Measurements from ENCODE around the gene ADAM11. TPM values are rescaled to one million over a fixed set of nuclear protein-coding genes. Genes with fewer than 3 reads are reported as not detected.

ADAM11 gene
- total RNA-seq, 1 donor from 2014 or later: 0.20 TPM

GRCh38 chr17:44757918-44758413 is 822 bp upstream of the ADAM11 start:
- no peak for DNase-seq (ENCODE audit: low read depth)

- no peak for DNase-seq (ENCODE audit: low read depth)
These were observed 513 bp downstream of the ADAM11 start for GRCh38 chr17:44759086-44759915.

- no peak for DNase-seq (ENCODE audit: low read depth)
These were observed 1.1 kb downstream of the ADAM11 start for GRCh38 chr17:44759916-44760243.

- DNase-seq (ENCODE audit: low read depth): no peak
These were observed 1.9 kb downstream of the ADAM11 start for GRCh38 chr17:44760474-44761308.

GRCh38 chr17:44761932-44762810 is 3.4 kb downstream of the ADAM11 start:
- DNase-seq (ENCODE audit: low read depth): no peak

- no peak for DNase-seq (ENCODE audit: low read depth)
These were observed 4.4 kb downstream of the ADAM11 start for GRCh38 chr17:44763170-44763569.

- DNase-seq (ENCODE audit: low read depth): no peak
These were observed 7.2 kb downstream of the ADAM11 start for GRCh38 chr17:44765965-44766364.

- DNase-seq (ENCODE audit: low read depth): no peak
These were observed 7.7 kb downstream of the ADAM11 start for GRCh38 chr17:44766409-44767038.

- DNase-seq (ENCODE audit: low read depth): no peak
These were observed 8.7 kb downstream of the ADAM11 start for GRCh38 chr17:44767493-44767892.

- no peak for DNase-seq (ENCODE audit: low read depth)
These were observed 9.8 kb downstream of the ADAM11 start for GRCh38 chr17:44768505-44769142.

- no peak for DNase-seq (ENCODE audit: low read depth)
These were observed 10.4 kb downstream of the ADAM11 start for GRCh38 chr17:44769230-44769629.

GRCh38 chr17:44769647-44770084 is 10.9 kb downstream of the ADAM11 start:
- no peak for DNase-seq (ENCODE audit: low read depth)

- no peak for DNase-seq (ENCODE audit: low read depth)
These were observed 11.6 kb downstream of the ADAM11 start for GRCh38 chr17:44770166-44770925.

- DNase-seq (ENCODE audit: low read depth): no peak
These were observed 13.7 kb downstream of the ADAM11 start for GRCh38 chr17:44772308-44773045.

GRCh38 chr17:44773140-44773539 is 14.4 kb downstream of the ADAM11 start:
- no peak for DNase-seq (ENCODE audit: low read depth)

- peak; percentile 38 for DNase-seq (ENCODE audit: low read depth)
These were observed 15.7 kb downstream of the ADAM11 start for GRCh38 chr17:44774271-44775135.

- peak; percentile 96 for DNase-seq (ENCODE audit: low read depth)
These were observed 16.5 kb downstream of the ADAM11 start for GRCh38 chr17:44775136-44775837.

Measured in renal cortical epithelial cell (primary cell).